Ovary (tissue), 3 donors: ENCODE data around the gene CEMP1.

ENCODE experiments used
- CTCF ChIP-seq, 3 donors: fragments of 450-650 bp in 2 of 3; fragments of 200-600 bp in 1 of 3; IDR thresholded peaks; one replicate each; pipeline versions ENCODE4 v1.5.1 to v1.8.0; 2016 to 2022; ENCODE audit warnings: antibody characterized with exemption in 3 of 3, mild to moderate bottlenecking in 1 of 3
- EP300 ChIP-seq: sonication (generic); formaldehyde crosslinking; IDR thresholded peaks from one replicate; pipeline ENCODE4 v1.6.1; 2017; ENCODE audit warnings: antibody characterized with exemption
- POLR2A ChIP-seq: fragments of 450-650 bp; IDR thresholded peaks from one replicate; pipeline ENCODE4 v1.6.1; 2017; ENCODE audit warnings: antibody characterized with exemption, mild to moderate bottlenecking, moderate library complexity
- donor health status: DM: no; HTN: no; CAD: no.

- TF ChIP-seq CTCF (IDR thresholded peaks at IDR 0.05), result no peak
- TF ChIP-seq EP300, result no peak
- no peak for TF ChIP-seq POLR2A
These were observed 10.2 kb downstream of the CEMP1 start for GRCh38 chr16:2520784-2521531.
